Mesenchymal stem cell (in vitro differentiated cells and primary cell): ENCODE data around the gene C5orf22.
A peak's percentile ranks its signal among the peaks of the same experiment; 100 is the strongest.

Source experiments
- DNase-seq: peaks from one replicate; pipeline ENCODE4 v3.0.0-alpha.2; 2013
- H2AFZ ChIP-seq: one replicate; pipeline ENCODE4 v1.6.1; 2013; ENCODE audit warnings: low read depth, mild to moderate bottlenecking, control low read depth, inconsistent platforms, low read length, moderate library complexity
- H2AK5ac ChIP-seq: 2 replicates; pipeline ENCODE4 v1.6.1; 2013; ENCODE audit warnings: low read length, moderate library complexity, mild to moderate bottlenecking, inconsistent platforms; ENCODE audit not compliant: severe bottlenecking
- H2BK120ac ChIP-seq: one replicate; pipeline ENCODE4 v1.6.1; 2013; ENCODE audit warnings: low read depth, mild to moderate bottlenecking, inconsistent platforms, low read length, moderate library complexity
- H2BK12ac ChIP-seq, 2 experiments: one replicate each; pipeline ENCODE4 v1.6.1; 2013; ENCODE audit warnings: inconsistent platforms in 2 of 2, low read length in 2 of 2, mild to moderate bottlenecking in 2 of 2, moderate library complexity in 2 of 2, control low read depth in 1 of 2
- H2BK15ac ChIP-seq: one replicate; pipeline ENCODE4 v1.6.1; 2013; ENCODE audit warnings: mild to moderate bottlenecking, low read depth, inconsistent platforms; ENCODE audit not compliant: poor library complexity, severe bottlenecking
- H2BK5ac ChIP-seq: 2 replicates; pipeline ENCODE4 v1.6.1; 2013; ENCODE audit warnings: low read depth, mild to moderate bottlenecking, low read length, control low read depth, inconsistent platforms; ENCODE audit not compliant: poor library complexity, severe bottlenecking
- H3K14ac ChIP-seq, 2 experiments: one replicate each; pipeline ENCODE4 v1.6.1; 2013; ENCODE audit warnings: inconsistent platforms in 2 of 2, low read length in 2 of 2, control low read depth in 1 of 2, mild to moderate bottlenecking in 1 of 2, moderate library complexity in 1 of 2
- H3K18ac ChIP-seq, 2 experiments: one replicate each; pipeline ENCODE4 v1.6.1; 2013; ENCODE audit warnings: inconsistent platforms in 2 of 2, low read length in 2 of 2, control low read depth in 1 of 2, low read depth in 1 of 2, mild to moderate bottlenecking in 1 of 2
- H3K23ac ChIP-seq, 2 experiments: one replicate each; pipeline ENCODE4 v1.6.1; 2013; ENCODE audit warnings: inconsistent platforms in 2 of 2, low read length in 2 of 2, mild to moderate bottlenecking in 2 of 2, moderate library complexity in 2 of 2, control low read depth in 1 of 2
- H3K27ac ChIP-seq: 2 replicates; pipeline ENCODE4 v1.5.1; 2013; ENCODE audit warnings: mild to moderate bottlenecking, moderate library complexity, low read length, control low read depth, inconsistent platforms; ENCODE audit not compliant: poor library complexity, severe bottlenecking
- H3K27me3 ChIP-seq, 2 experiments: 2 replicates each; pipeline versions ENCODE4 v1.6.1 to v1.7.0; 2013; ENCODE audit warnings: low read length in 2 of 2, mild to moderate bottlenecking in 2 of 2, moderate library complexity in 2 of 2, control low read depth in 1 of 2, inconsistent platforms in 1 of 2; ENCODE audit not compliant: control insufficient read depth in 1 of 2, insufficient read depth in 1 of 2
- H3K36me3 ChIP-seq, 2 experiments: 2 replicates each; pipeline versions ENCODE4 v1.6.1 to v1.7.0; 2013; ENCODE audit warnings: low read length in 2 of 2, control low read depth in 1 of 2, inconsistent platforms in 1 of 2, low read depth in 1 of 2, mild to moderate bottlenecking in 1 of 2; ENCODE audit not compliant: insufficient read depth in 2 of 2, control insufficient read depth in 1 of 2
- H3K4ac ChIP-seq, 2 experiments: one replicate each; pipeline ENCODE4 v1.6.1; 2013; ENCODE audit warnings: inconsistent platforms in 2 of 2, low read length in 2 of 2, mild to moderate bottlenecking in 2 of 2, moderate library complexity in 2 of 2, control low read depth in 1 of 2, low read depth in 1 of 2
- H3K4me1 ChIP-seq: 2 replicates; pipeline ENCODE4 v1.6.1; 2013; ENCODE audit warnings: low read depth, low read length, control low read depth; ENCODE audit not compliant: control insufficient read depth, insufficient read depth
- H3K4me2 ChIP-seq: 2 replicates; pipeline ENCODE4 v1.6.1; 2013; ENCODE audit warnings: low read length, mild to moderate bottlenecking, inconsistent platforms; ENCODE audit not compliant: poor library complexity, severe bottlenecking
- H3K4me3 ChIP-seq, 2 experiments: 2 replicates each; pipeline versions ENCODE4 v1.5.1 to v1.7.0; 2013; ENCODE audit warnings: low read length in 2 of 2, mild to moderate bottlenecking in 2 of 2, control low read depth in 1 of 2, low read depth in 1 of 2; ENCODE audit not compliant: insufficient read depth in 1 of 2
- H3K79me1 ChIP-seq: replicated peaks from 2 replicates; pipeline ENCODE4 v1.6.1; 2013; ENCODE audit warnings: mild to moderate bottlenecking, control low read depth, low read length, inconsistent platforms; ENCODE audit not compliant: poor library complexity, severe bottlenecking
- H3K9ac ChIP-seq: 2 replicates; pipeline ENCODE4 v1.7.0; 2013; ENCODE audit warnings: mild to moderate bottlenecking, low read length, moderate library complexity
- H3K9me3 ChIP-seq: 2 replicates; pipeline ENCODE4 v1.7.0; 2013; ENCODE audit warnings: mild to moderate bottlenecking, low read length; ENCODE audit not compliant: control insufficient read depth
- H4K8ac ChIP-seq: one replicate; pipeline ENCODE4 v1.6.1; 2013; ENCODE audit warnings: inconsistent platforms, mild to moderate bottlenecking, low read length, moderate library complexity
- H4K91ac ChIP-seq: one replicate; pipeline ENCODE4 v1.6.1; 2013; ENCODE audit warnings: mild to moderate bottlenecking, low read length, inconsistent platforms
- WGBS: methylation state at CpG from one replicate; pipeline ENCODE4 v1.1.7; 2013; ENCODE audit warnings: mixed read lengths; 5-methylcytosine and 5-hydroxymethylcytosine counted together

Gene C5orf22

GRCh38 chr5:31516802-31517201 lies 15.3 kb upstream of the C5orf22 start:
- H2BK120ac ChIP-seq: no peak overlapping the region
- no peak overlapping the region for H3K14ac ChIP-seq
- no peak overlapping the region for H2BK5ac ChIP-seq
- no peak overlapping the region for H3K23ac ChIP-seq
- peaks cover 23 to 83% of the 10 kb centered on the region in 2 experiments for H3K36me3 ChIP-seq
- no peak overlapping the region for H2AFZ ChIP-seq
- no peaks in the 10 kb centered on the region for H3K9me3 ChIP-seq
- H3K18ac ChIP-seq: no peak overlapping the region
- no peak overlapping the region for H4K91ac ChIP-seq
- no peak overlapping the region for H2AK5ac ChIP-seq
- H2BK12ac ChIP-seq: no peak overlapping the region
- no peak for DNase-seq
- 91% methylated on average over 1 of the region's 1 CpG for WGBS
- no peak overlapping the region for H2BK15ac ChIP-seq
- H3K9ac ChIP-seq: no peak overlapping the region
- H3K4me2 ChIP-seq: no peak overlapping the region
- no peak overlapping the region for H3K4me3 ChIP-seq
- no peaks in the 10 kb centered on the region for H3K27me3 ChIP-seq
- no peak overlapping the region for H4K8ac ChIP-seq
- H3K4me1 ChIP-seq: no peaks in the 10 kb centered on the region
- H3K27ac ChIP-seq: no peak overlapping the region
- peaks cover 26% of the 10 kb centered on the region for H3K79me1 ChIP-seq
- no peak overlapping the region for H3K4ac ChIP-seq

- no peak overlapping the region for H2AK5ac ChIP-seq
- no peak overlapping the region for H2BK5ac ChIP-seq
- WGBS: 97% methylated on average over 2 of the region's 4 CpGs
- no peak overlapping the region for H4K8ac ChIP-seq
- no peak overlapping the region for H3K4me3 ChIP-seq
- H3K23ac ChIP-seq: no peak overlapping the region
- H3K27me3 ChIP-seq: no peaks in the 10 kb centered on the region
- peaks cover 28% of the 10 kb centered on the region for H3K79me1 ChIP-seq
- no peak overlapping the region for H2BK12ac ChIP-seq
- no peak overlapping the region for H3K14ac ChIP-seq
- no peak overlapping the region for H3K4me2 ChIP-seq
- H3K18ac ChIP-seq: no peak overlapping the region
- no peak overlapping the region for H3K27ac ChIP-seq
- H3K4ac ChIP-seq: no peak overlapping the region
- no peaks in the 10 kb centered on the region for H3K9me3 ChIP-seq
- peaks cover 22 to 93% of the 10 kb centered on the region in 2 experiments for H3K36me3 ChIP-seq
- no peak overlapping the region for H2AFZ ChIP-seq
- no peak overlapping the region for H2BK15ac ChIP-seq
- no peak overlapping the region for H3K9ac ChIP-seq
- no peak overlapping the region for H4K91ac ChIP-seq
- no peaks in the 10 kb centered on the region for H3K4me1 ChIP-seq
- no peak overlapping the region for H2BK120ac ChIP-seq
- no peak for DNase-seq
Measured at GRCh38 chr5:31523041-31523440, 9.1 kb upstream of the C5orf22 start.

- H3K4me3 ChIP-seq: peak overlapping the region in 1 of 2 experiments; percentile 99
- no peak overlapping the region for H3K18ac ChIP-seq
- no peak overlapping the region for H2AK5ac ChIP-seq
- peak overlapping the region; percentile 95 for H3K9ac ChIP-seq
- no peaks in the 10 kb centered on the region for H3K27me3 ChIP-seq
- H3K36me3 ChIP-seq: peaks cover 28 to 54% of the 10 kb centered on the region in 2 experiments
- no peak overlapping the region for H4K91ac ChIP-seq
- WGBS: 85% methylated on average over 8 of the region's 9 CpGs
- H2BK12ac ChIP-seq: no peak overlapping the region
- H3K23ac ChIP-seq: no peak overlapping the region
- H3K4me2 ChIP-seq: peak overlapping the region; percentile 85
- H2BK15ac ChIP-seq: no peak overlapping the region
- no peak for DNase-seq
- H4K8ac ChIP-seq: no peak overlapping the region
- H3K4me1 ChIP-seq: peaks cover 10% of the 10 kb centered on the region
- H3K27ac ChIP-seq: no peak overlapping the region
- H3K79me1 ChIP-seq: peaks cover 36% of the 10 kb centered on the region
- no peak overlapping the region for H2BK5ac ChIP-seq
- no peak overlapping the region for H2AFZ ChIP-seq
- no peak overlapping the region for H2BK120ac ChIP-seq
- H3K14ac ChIP-seq: no peak overlapping the region
- H3K9me3 ChIP-seq: no peaks in the 10 kb centered on the region
- H3K4ac ChIP-seq: no peak overlapping the region
Measured at GRCh38 chr5:31530541-31531265, 1.4 kb upstream of the C5orf22 start.

GRCh38 chr5:31531543-31531887 lies 586 bp upstream of the C5orf22 start:
- H3K27ac ChIP-seq: peak overlapping the region; percentile 51
- H2AK5ac ChIP-seq: no peak overlapping the region
- peaks cover 23 to 54% of the 10 kb centered on the region in 2 experiments for H3K36me3 ChIP-seq
- 0% methylated on average over 12 of the region's 13 CpGs for WGBS
- H2BK5ac ChIP-seq: no peak overlapping the region
- peaks cover 37% of the 10 kb centered on the region for H3K79me1 ChIP-seq
- peak overlapping the region; percentile 95 for H3K9ac ChIP-seq
- peak overlapping the region; percentile 93 for H2AFZ ChIP-seq
- peak overlapping the region; percentile 63 to 99 for H3K4me3 ChIP-seq
- no peaks in the 10 kb centered on the region for H3K27me3 ChIP-seq
- H2BK120ac ChIP-seq: no peak overlapping the region
- peaks cover 10% of the 10 kb centered on the region for H3K4me1 ChIP-seq
- peak overlapping the region in 1 of 2 experiments; percentile 18 for H3K18ac ChIP-seq
- peak overlapping the region in 1 of 2 experiments; percentile 70 for H3K23ac ChIP-seq
- H3K4me2 ChIP-seq: peak overlapping the region; percentile 85
- H3K14ac ChIP-seq: no peak overlapping the region
- no peak overlapping the region for H2BK12ac ChIP-seq
- peak; percentile 47 for DNase-seq
- no peak overlapping the region for H2BK15ac ChIP-seq
- H4K8ac ChIP-seq: peak overlapping the region; percentile 5
- no peaks in the 10 kb centered on the region for H3K9me3 ChIP-seq
- no peak overlapping the region for H4K91ac ChIP-seq
- H3K4ac ChIP-seq: peak overlapping the region in 1 of 2 experiments; percentile 73
